Esophagus squamous epithelium (tissue), 5 donors: ENCODE results near the gene KRT2. TPM values are rescaled to one million over a fixed set of nuclear protein-coding genes. Genes with fewer than 3 reads are reported as not detected.

Experiments
- DNase-seq: peaks from one replicate; lab custom pipeline; 2025; lab: John Stamatoyannopoulos, UW
- H3K27ac ChIP-seq, 4 donors: fragments of 200-600 bp; sonication (generic); one replicate each; pipeline ENCODE4 v1.5.1; 2016 to 2019; ENCODE audit warnings: mild to moderate bottlenecking in 1 of 4
- H3K27me3 ChIP-seq, 4 donors: fragments of 200-600 bp; sonication (generic); 1 replicate in 3 of 4; 2 replicates in 1 of 4; pipeline versions ENCODE4 v1.5.1 to v1.6.0; 2017 to 2021; ENCODE audit warnings: antibody characterized with exemption in 1 of 4
- H3K36me3 ChIP-seq, 3 donors: fragments of 200-600 bp; sonication (generic); one replicate each; pipeline ENCODE4 v1.5.1; 2016 to 2019
- H3K4me1 ChIP-seq, 3 donors: fragments of 200-600 bp; sonication (generic); one replicate each; pipeline ENCODE4 v1.5.1; 2017 to 2019
- H3K4me3 ChIP-seq, 4 donors: fragments of 200-600 bp; sonication (generic); 1 replicate in 3 of 4; 2 replicates in 1 of 4; pipeline ENCODE4 v1.5.1; 2016 to 2019; ENCODE audit warnings: mild to moderate bottlenecking in 2 of 4, moderate library complexity in 1 of 4
- H3K9me3 ChIP-seq, 3 donors: fragments of 200-600 bp; sonication (generic); one replicate each; pipeline ENCODE4 v1.5.1; 2016 to 2019
- POLR2A ChIP-seq, 4 donors: fragments of 450-650 bp; IDR thresholded peaks; one replicate each; pipeline ENCODE4 v1.6.1; 2017; ENCODE audit warnings: antibody characterized with exemption in 4 of 4, mild to moderate bottlenecking in 4 of 4, moderate library complexity in 3 of 4
- WGBS, 2 donors: methylation state at CpG; one replicate each; pipeline ENCODE4 v1.1.5; 2018; 5-methylcytosine and 5-hydroxymethylcytosine counted together
- intact Hi-C: fragments of 100-400 bp; cut with DNase I; formaldehyde crosslinking; loops from one replicate; pipeline ENCODE4 v1.15.0; 2022
- total RNA-seq, 4 donors: library from RNA; depleted of rRNA; stranded (reverse); fragments of >200 nt; gene quantifications; one replicate each; pipeline ENCODE4 v1.1.0, GENCODE V29; 2016
- TF ChIP-seq, protein P1 (sequence below), 6 experiments: fragments of 450-650 bp in 4 of 6; fragments of 200-600 bp in 2 of 6; sonication (generic) in 2 of 6; IDR thresholded peaks; one replicate each; pipeline ENCODE4 v1.5.1; 2016 to 2019; ENCODE audit warnings: antibody characterized with exemption in 6 of 6, mild to moderate bottlenecking in 4 of 6, moderate library complexity in 4 of 6
- donor health status: DM: yes; HTN: yes; CAD: no.

Gene KRT2
- total RNA-seq, 4 donors from 2014 or later, result 0.95 to 0.99 TPM; not detected in 2

GRCh38 chr12:52634266-52635056, 17.6 kb downstream of the KRT2 start:
- Histone ChIP-seq H3K4me1 (peaks cover 0 to 15% (median 0%) of the 10 kb centered on the region in 3 donors), H3K36me3 (no peaks in the 10 kb centered on the region), H3K27ac (no peak overlapping the region), H3K4me3 (no peak overlapping the region), H3K27me3 (peaks cover 0 to 31% (median 0%) of the 10 kb centered on the region in 4 donors), H3K9me3 (no peaks in the 10 kb centered on the region)
- WGBS, 2 donors, result 29 to 31% methylated on average over 4 of the region's 7 CpGs
- intact Hi-C loops, result no loop called here
- TF ChIP-seq, protein P1, sequence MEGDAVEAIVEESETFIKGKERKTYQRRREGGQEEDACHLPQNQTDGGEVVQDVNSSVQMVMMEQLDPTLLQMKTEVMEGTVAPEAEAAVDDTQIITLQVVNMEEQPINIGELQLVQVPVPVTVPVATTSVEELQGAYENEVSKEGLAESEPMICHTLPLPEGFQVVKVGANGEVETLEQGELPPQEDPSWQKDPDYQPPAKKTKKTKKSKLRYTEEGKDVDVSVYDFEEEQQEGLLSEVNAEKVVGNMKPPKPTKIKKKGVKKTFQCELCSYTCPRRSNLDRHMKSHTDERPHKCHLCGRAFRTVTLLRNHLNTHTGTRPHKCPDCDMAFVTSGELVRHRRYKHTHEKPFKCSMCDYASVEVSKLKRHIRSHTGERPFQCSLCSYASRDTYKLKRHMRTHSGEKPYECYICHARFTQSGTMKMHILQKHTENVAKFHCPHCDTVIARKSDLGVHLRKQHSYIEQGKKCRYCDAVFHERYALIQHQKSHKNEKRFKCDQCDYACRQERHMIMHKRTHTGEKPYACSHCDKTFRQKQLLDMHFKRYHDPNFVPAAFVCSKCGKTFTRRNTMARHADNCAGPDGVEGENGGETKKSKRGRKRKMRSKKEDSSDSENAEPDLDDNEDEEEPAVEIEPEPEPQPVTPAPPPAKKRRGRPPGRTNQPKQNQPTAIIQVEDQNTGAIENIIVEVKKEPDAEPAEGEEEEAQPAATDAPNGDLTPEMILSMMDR (IDR thresholded peaks at IDR 0.05), result no peak
- TF ChIP-seq POLR2A (IDR thresholded peaks at IDR 0.05), result no peak
- no peak for DNase-seq

- intact Hi-C loops, result no loop called here
- H3K36me3 ChIP-seq, result no peaks in the 10 kb centered on the region
- TF ChIP-seq, protein P1 (IDR thresholded peaks at IDR 0.05), result no peak
- TF ChIP-seq POLR2A (IDR thresholded peaks at IDR 0.05), result no peak
- peaks cover 0 to 15% (median 0%) of the 10 kb centered on the region in 3 donors for H3K4me1 ChIP-seq
- H3K9me3 ChIP-seq, result no peaks in the 10 kb centered on the region
- H3K27me3 ChIP-seq, result peaks cover 0 to 32% (median 0%) of the 10 kb centered on the region in 4 donors
- DNase-seq, result no peak
- H3K4me3 ChIP-seq, result no peak overlapping the region
- WGBS, 2 donors, result 58 to 72% methylated on average over 4 of the region's 4 CpGs
- no peak overlapping the region for H3K27ac ChIP-seq
Measured at GRCh38 chr12:52633383-52633782, 18.6 kb downstream of the KRT2 start.

DNA sequence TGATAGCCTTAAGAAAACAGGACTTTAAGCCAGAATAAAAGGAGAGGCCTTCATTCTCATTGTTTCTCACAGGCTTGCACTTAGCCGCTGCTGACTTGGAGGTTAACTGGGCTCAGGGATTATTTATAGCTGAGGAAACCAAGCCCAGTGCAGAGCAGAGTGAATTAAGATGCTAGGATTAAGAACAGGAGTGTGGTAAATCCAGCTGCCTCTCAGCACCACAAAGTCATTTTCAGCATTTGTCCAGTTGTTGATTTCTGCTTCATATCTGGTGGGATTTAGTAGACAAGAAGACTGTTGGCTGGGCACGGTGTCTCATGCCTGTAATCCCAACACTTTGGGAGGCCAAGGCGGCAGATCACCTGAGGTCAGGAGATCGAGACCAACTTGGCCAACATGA, 19.4 kb downstream of the KRT2 start:
- Histone ChIP-seq H3K4me3 (no peak overlapping the region), H3K27me3 (peaks cover 0 to 38% (median 0%) of the 10 kb centered on the region in 4 donors), H3K9me3 (no peaks in the 10 kb centered on the region), H3K36me3 (no peaks in the 10 kb centered on the region), H3K4me1 (peaks cover 0 to 15% (median 0%) of the 10 kb centered on the region in 3 donors), H3K27ac (no peak overlapping the region)
- no peak for TF ChIP-seq POLR2A (IDR thresholded peaks at IDR 0.05)
- TF ChIP-seq, protein P1 (IDR thresholded peaks at IDR 0.05), result no peak
- intact Hi-C loops, result no loop called here
- DNase-seq, result no peak
- WGBS, 2 donors, result 87 to 92% methylated on average over 3 to 4 of the region's 4 CpGs

DNA sequence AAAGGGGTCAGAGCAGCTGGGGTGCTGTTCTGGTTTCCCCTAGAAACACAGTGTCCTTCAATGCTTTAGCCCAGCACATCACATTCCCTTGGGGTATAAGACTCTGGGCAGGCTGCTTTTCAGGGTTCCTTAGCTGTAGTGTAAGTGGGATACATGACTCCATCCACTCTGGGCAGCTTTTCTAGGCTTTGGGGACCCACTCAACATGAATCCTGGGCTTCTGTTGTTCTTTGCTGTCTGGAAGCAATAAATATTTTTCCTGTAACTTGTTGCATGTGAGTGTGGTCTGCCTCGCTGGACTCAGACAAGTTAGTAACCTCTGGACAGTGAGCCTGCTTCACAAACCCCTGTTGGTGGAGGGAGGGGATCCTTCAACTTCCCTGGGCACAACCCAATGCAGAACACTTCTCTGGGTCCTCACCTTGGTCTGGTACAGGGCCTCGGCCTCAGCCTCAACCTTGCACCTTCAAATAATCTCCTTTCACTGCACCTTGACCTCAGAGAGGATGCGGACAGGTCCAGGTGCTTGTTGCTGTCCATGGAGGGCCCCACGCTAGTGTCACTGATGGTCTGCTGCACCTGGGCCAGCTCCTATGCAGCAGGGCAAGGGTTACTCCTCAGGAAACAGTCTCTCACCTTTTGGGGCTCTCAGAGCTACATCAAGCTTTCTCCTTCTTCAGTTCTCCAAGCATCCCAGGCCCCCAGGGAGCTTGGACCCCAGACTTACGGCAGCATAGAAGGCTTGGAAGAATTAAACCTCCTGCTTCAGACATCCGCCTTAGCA, 20.1 kb downstream of the KRT2 start:
- peaks cover 0 to 15% (median 0%) of the 10 kb centered on the region in 3 donors for H3K4me1 ChIP-seq
- no peak overlapping the region for H3K27ac ChIP-seq
- H3K27me3 ChIP-seq, result peaks cover 0 to 38% (median 0%) of the 10 kb centered on the region in 4 donors
- no peak for DNase-seq
- no peaks in the 10 kb centered on the region for H3K36me3 ChIP-seq
- H3K9me3 ChIP-seq, result no peaks in the 10 kb centered on the region
- no peak overlapping the region for H3K4me3 ChIP-seq
- WGBS, 2 donors, result 86 to 89% methylated on average over 3 to 5 of the region's 6 CpGs
- TF ChIP-seq, protein P1 (IDR thresholded peaks at IDR 0.05), result no peak
- no peak for TF ChIP-seq POLR2A (IDR thresholded peaks at IDR 0.05)
- intact Hi-C loops, result no loop called here

- TF ChIP-seq POLR2A (IDR thresholded peaks at IDR 0.05), result no peak
- TF ChIP-seq, protein P1 (IDR thresholded peaks at IDR 0.05), result no peak
- Histone ChIP-seq H3K27me3 (peaks cover 0 to 42% (median 0%) of the 10 kb centered on the region in 4 donors), H3K4me1 (peaks cover 0 to 10% (median 0%) of the 10 kb centered on the region in 3 donors), H3K27ac (no peak overlapping the region), H3K9me3 (no peaks in the 10 kb centered on the region), H3K36me3 (no peaks in the 10 kb centered on the region), H3K4me3 (no peak overlapping the region)
- DNase-seq, result no peak
- intact Hi-C loops, result no loop called here
- WGBS, 2 donors, result 53% methylated on average over 3 of the region's 4 CpGs; no CpG with 5 or more reads in 1 of the 2 donors
Measured at GRCh38 chr12:52631264-52631663, 20.7 kb downstream of the KRT2 start.
